ENCODE measurements around the gene STIM2. TPM values are rescaled to one million over a fixed set of nuclear protein-coding genes. Genes with fewer than 3 reads are reported as not detected.
A peak's percentile ranks its signal among the peaks of the same experiment; 100 is the strongest.

The STIM2 gene
- total and polyA plus RNA-seq, 2 donors, result 41.2 to 43.3 TPM

DNA sequence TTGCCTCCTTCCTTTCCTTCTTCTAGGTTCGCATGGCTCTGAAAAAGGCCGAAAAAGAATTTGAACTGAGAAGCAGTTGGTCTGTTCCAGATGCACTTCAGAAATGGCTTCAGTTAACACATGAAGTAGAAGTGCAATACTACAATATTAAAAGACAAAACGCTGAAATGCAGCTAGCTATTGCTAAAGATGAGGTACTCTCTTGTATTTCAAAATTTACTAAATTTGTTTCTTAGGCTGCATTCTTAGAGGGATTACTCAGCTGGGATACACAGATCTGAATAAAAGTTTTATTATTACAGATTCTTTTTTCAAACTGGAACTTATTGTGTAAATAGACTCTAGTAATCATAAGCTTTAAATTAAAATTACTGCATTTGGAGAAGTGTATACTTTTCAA, 146.9 kb downstream of the STIM2 start:
- whole genome bisulfite sequencing, result 97% methylated on average over 3 of the region's 3 CpGs
- Histone ChIP-seq H3K27ac (ENCODE audit: low read depth in 1 of 2, low read length in 1 of 2) (no peak overlapping the region), H3K27me3 (ENCODE audit: control insufficient read depth in 2 of 2, insufficient read depth in 1 of 2, low read length in 1 of 2) (no peaks in the 10 kb centered on the region), H3K36me3 (ENCODE audit: control insufficient read depth in 2 of 2, insufficient read depth in 2 of 2, low read length in 1 of 2) (peaks cover 4 to 15% of the 10 kb centered on the region in 2 donors), H3K9me3 (ENCODE audit: control insufficient read depth in 2 of 2, insufficient read depth in 1 of 2, low read length in 1 of 2) (no peaks in the 10 kb centered on the region), H3K4me1 (ENCODE audit: control insufficient read depth in 2 of 2, insufficient read depth in 2 of 2, low read length in 2 of 2) (no peaks in the 10 kb centered on the region), H3K4me3 (ENCODE audit: low read length in 2 of 2) (no peak overlapping the region)
- no peak for DNase-seq (ENCODE audit: low read depth in 6 of 9, low spot score in 9 of 9)

DNA sequence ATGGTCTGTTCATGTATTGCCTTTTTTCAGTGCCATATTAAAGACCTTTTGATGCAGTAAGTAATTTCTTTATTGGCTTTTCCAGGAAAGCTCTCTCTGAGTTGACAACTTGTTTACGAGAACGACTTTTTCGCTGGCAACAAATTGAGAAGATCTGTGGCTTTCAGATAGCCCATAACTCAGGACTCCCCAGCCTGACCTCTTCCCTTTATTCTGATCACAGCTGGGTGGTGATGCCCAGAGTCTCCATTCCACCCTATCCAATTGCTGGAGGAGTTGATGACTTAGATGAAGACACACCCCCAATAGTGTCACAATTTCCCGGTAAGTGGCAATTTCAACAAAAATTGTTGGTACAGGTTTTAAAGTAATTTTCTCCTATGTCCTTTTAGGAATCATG, 148.0 kb downstream of the STIM2 start:
- no peak for DNase-seq (ENCODE audit: low read depth in 6 of 9, low spot score in 9 of 9)
- Histone ChIP-seq H3K4me3 (ENCODE audit: low read length in 2 of 2) (no peak overlapping the region), H3K27me3 (ENCODE audit: control insufficient read depth in 2 of 2, insufficient read depth in 1 of 2, low read length in 1 of 2) (no peaks in the 10 kb centered on the region), H3K27ac (ENCODE audit: low read depth in 1 of 2, low read length in 1 of 2) (no peak overlapping the region), H3K9me3 (ENCODE audit: control insufficient read depth in 2 of 2, insufficient read depth in 1 of 2, low read length in 1 of 2) (no peaks in the 10 kb centered on the region), H3K4me1 (ENCODE audit: control insufficient read depth in 2 of 2, insufficient read depth in 2 of 2, low read length in 2 of 2) (no peaks in the 10 kb centered on the region), H3K36me3 (ENCODE audit: control insufficient read depth in 2 of 2, insufficient read depth in 2 of 2, low read length in 1 of 2) (peaks cover 4 to 15% of the 10 kb centered on the region in 2 donors)
- 98% methylated on average over 4 of the region's 4 CpGs for WGBS

DNA sequence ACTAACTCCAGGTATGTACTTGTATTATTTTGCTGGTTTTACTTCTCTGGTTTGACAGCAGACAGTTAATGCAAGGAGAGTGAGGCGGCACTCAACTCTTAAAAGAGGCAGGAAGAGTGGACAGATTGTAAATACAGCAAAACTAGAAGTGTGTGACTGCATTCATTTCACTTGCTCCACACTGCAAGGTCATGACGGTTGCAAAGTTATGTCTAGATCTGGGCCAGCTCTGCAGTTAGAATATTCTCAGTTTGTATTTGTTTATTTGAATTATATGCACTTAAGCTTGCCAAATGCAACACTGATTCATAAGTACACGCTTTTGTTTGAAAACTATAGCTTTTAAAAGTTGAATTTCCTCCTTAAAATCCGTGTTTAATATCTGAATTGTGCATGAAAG, 148.9 kb downstream of the STIM2 start:
- H3K4me3 ChIP-seq (ENCODE audit: low read length in 2 of 2), result no peak overlapping the region
- H3K9me3 ChIP-seq (ENCODE audit: control insufficient read depth in 2 of 2, insufficient read depth in 1 of 2, low read length in 1 of 2), result no peaks in the 10 kb centered on the region
- WGBS, result 98% methylated on average over 4 of the region's 4 CpGs
- H3K27ac ChIP-seq (ENCODE audit: low read depth in 1 of 2, low read length in 1 of 2), result no peak overlapping the region
- H3K27me3 ChIP-seq (ENCODE audit: control insufficient read depth in 2 of 2, insufficient read depth in 1 of 2, low read length in 1 of 2), result no peaks in the 10 kb centered on the region
- peaks cover 4 to 12% of the 10 kb centered on the region in 2 donors for H3K36me3 ChIP-seq (ENCODE audit: control insufficient read depth in 2 of 2, insufficient read depth in 2 of 2, low read length in 1 of 2)
- no peaks in the 10 kb centered on the region for H3K4me1 ChIP-seq (ENCODE audit: control insufficient read depth in 2 of 2, insufficient read depth in 2 of 2, low read length in 2 of 2)
- no peak for DNase-seq (ENCODE audit: low read depth in 6 of 9, low spot score in 9 of 9)

DNA sequence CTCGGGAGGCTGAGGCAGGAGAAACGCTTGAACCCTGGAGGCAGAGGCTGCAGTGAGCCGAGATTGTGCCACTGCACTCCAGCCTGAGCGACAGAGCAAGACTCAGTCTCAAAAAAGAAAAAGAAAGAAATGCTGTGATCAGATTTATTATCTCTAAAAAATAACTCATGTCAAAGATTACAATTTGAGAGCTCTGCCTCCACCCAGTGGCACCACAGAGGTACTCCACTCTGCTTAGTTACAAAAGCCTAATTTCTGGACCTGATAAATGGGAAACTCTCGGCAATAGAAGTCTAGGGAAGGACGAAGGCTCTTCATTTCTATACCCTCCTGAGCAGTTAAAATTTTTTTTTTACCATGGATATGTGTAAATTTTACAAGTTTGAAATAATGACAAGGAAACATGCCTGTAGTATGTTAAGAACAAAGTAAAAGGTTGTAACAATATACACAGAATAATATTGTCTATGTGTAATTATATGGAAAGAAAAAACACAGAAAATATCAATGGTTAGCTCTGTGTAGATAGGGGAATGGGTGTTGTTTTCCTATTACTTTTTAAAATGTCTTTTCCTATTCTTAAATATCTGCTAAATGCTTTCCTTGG, 149.8 kb downstream of the STIM2 start:
- no peaks in the 10 kb centered on the region for H3K9me3 ChIP-seq (ENCODE audit: control insufficient read depth in 2 of 2, insufficient read depth in 1 of 2, low read length in 1 of 2)
- H3K36me3 ChIP-seq (ENCODE audit: control insufficient read depth in 2 of 2, insufficient read depth in 2 of 2, low read length in 1 of 2), result peaks cover 4 to 12% of the 10 kb centered on the region in 2 donors
- WGBS, result 70% methylated on average over 6 of the region's 6 CpGs
- H3K4me1 ChIP-seq (ENCODE audit: control insufficient read depth in 2 of 2, insufficient read depth in 2 of 2, low read length in 2 of 2), result no peaks in the 10 kb centered on the region
- H3K4me3 ChIP-seq (ENCODE audit: low read length in 2 of 2), result no peak overlapping the region
- H3K27me3 ChIP-seq (ENCODE audit: control insufficient read depth in 2 of 2, insufficient read depth in 1 of 2, low read length in 1 of 2), result no peaks in the 10 kb centered on the region
- DNase-seq (ENCODE audit: low read depth in 6 of 9, low spot score in 9 of 9), result peak in 6 of 9 donors; percentile 21 to 62 (median 31)
- H3K27ac ChIP-seq (ENCODE audit: low read depth in 1 of 2, low read length in 1 of 2), result no peak overlapping the region

DNA sequence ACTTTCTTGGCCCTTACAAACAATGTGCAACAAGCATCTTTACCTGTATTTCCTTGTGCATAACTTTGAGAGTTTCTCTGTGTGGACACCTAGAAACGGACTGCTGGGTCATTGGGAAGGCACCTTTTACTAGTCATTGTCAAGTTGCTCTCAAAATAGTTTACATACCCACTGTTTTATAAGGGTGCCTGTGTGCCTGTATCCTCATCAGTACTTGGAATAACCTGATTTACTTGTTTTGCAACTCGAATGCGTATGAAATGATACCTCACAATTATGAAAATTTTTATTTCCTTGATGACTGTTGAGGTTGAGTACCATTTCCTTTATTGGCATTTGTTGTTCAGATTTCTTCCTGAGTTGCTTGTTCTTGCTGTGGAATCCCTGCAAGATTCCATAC, 150.8 kb downstream of the STIM2 start:
- H3K27ac ChIP-seq (ENCODE audit: low read depth in 1 of 2, low read length in 1 of 2), result no peak overlapping the region
- 97% methylated on average over 3 of the region's 3 CpGs for WGBS
- no peaks in the 10 kb centered on the region for H3K4me1 ChIP-seq (ENCODE audit: control insufficient read depth in 2 of 2, insufficient read depth in 2 of 2, low read length in 2 of 2)
- peaks cover 4 to 12% of the 10 kb centered on the region in 2 donors for H3K36me3 ChIP-seq (ENCODE audit: control insufficient read depth in 2 of 2, insufficient read depth in 2 of 2, low read length in 1 of 2)
- H3K9me3 ChIP-seq (ENCODE audit: control insufficient read depth in 2 of 2, insufficient read depth in 1 of 2, low read length in 1 of 2), result no peaks in the 10 kb centered on the region
- no peak for DNase-seq (ENCODE audit: low read depth in 6 of 9, low spot score in 9 of 9)
- no peak overlapping the region for H3K4me3 ChIP-seq (ENCODE audit: low read length in 2 of 2)
- no peaks in the 10 kb centered on the region for H3K27me3 ChIP-seq (ENCODE audit: control insufficient read depth in 2 of 2, insufficient read depth in 1 of 2, low read length in 1 of 2)

DNA sequence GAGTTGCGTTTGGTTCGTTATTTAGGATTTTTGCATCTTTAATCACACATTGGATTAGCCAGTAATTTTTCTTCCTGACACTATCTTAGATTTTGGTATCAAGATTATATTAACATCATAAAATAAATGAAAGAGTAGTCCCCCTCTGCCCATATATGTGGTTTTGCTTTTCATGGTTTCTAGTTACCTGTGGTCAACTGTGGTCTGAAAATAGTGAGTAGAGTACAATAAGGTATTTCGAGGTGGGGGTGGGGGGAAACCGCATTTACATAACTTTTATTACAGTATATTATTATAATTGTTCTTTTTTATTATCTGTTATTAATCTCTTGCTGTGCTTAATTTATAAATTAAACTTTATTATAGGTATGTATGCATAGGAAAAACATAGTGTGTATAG, 152.4 kb downstream of the STIM2 start:
- H3K27me3 ChIP-seq (ENCODE audit: control insufficient read depth in 2 of 2, insufficient read depth in 1 of 2, low read length in 1 of 2), result no peaks in the 10 kb centered on the region
- H3K4me1 ChIP-seq (ENCODE audit: control insufficient read depth in 2 of 2, insufficient read depth in 2 of 2, low read length in 2 of 2), result no peaks in the 10 kb centered on the region
- 93% methylated on average over 4 of the region's 4 CpGs for WGBS
- no peak for DNase-seq (ENCODE audit: low read depth in 6 of 9, low spot score in 9 of 9)
- peaks cover 11 to 14% of the 10 kb centered on the region in 2 donors for H3K36me3 ChIP-seq (ENCODE audit: control insufficient read depth in 2 of 2, insufficient read depth in 2 of 2, low read length in 1 of 2)
- no peak overlapping the region for H3K4me3 ChIP-seq (ENCODE audit: low read length in 2 of 2)
- H3K9me3 ChIP-seq (ENCODE audit: control insufficient read depth in 2 of 2, insufficient read depth in 1 of 2, low read length in 1 of 2), result no peaks in the 10 kb centered on the region
- no peak overlapping the region for H3K27ac ChIP-seq (ENCODE audit: low read depth in 1 of 2, low read length in 1 of 2)

DNA sequence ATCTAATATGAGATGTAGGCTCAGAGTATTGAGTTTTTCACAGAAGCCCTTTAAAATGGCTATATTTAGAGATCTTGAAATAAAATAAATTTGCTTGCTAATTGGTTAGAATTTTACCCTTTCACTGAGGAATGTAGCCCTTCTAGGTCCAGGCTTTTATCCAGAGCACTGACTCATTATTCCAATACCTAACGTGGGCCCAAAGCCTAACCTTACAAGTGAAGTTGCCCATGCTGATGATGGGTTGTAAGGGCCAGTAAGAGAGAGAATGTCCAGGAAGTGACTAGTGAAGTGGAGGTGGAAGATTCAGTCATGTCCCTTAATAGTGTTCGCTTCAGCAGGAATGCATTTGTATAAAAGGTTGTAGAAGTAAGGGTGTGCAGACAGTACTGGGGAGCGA, 155.9 kb downstream of the STIM2 start:
- Histone ChIP-seq H3K27ac (ENCODE audit: low read depth in 1 of 2, low read length in 1 of 2) (no peak overlapping the region), H3K36me3 (ENCODE audit: control insufficient read depth in 2 of 2, insufficient read depth in 2 of 2, low read length in 1 of 2) (peaks cover 14 to 21% of the 10 kb centered on the region in 2 donors), H3K4me3 (ENCODE audit: low read length in 2 of 2) (no peak overlapping the region), H3K4me1 (ENCODE audit: control insufficient read depth in 2 of 2, insufficient read depth in 2 of 2, low read length in 2 of 2) (no peaks in the 10 kb centered on the region), H3K9me3 (ENCODE audit: control insufficient read depth in 2 of 2, insufficient read depth in 1 of 2, low read length in 1 of 2) (no peaks in the 10 kb centered on the region), H3K27me3 (ENCODE audit: control insufficient read depth in 2 of 2, insufficient read depth in 1 of 2, low read length in 1 of 2) (no peaks in the 10 kb centered on the region)
- DNase-seq (ENCODE audit: low read depth in 6 of 9, low spot score in 9 of 9), result no peak
- 98% methylated on average over 3 of the region's 3 CpGs for WGBS

DNA sequence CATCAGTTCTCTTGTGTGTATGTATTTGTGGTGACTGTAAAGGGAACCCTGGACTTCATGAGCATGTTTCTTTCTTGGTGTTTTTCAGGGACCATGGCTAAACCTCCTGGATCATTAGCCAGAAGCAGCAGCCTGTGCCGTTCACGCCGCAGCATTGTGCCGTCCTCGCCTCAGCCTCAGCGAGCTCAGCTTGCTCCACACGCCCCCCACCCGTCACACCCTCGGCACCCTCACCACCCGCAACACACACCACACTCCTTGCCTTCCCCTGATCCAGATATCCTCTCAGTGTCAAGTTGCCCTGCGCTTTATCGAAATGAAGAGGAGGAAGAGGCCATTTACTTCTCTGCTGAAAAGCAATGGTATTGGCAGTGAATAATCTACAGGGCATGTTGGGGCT, 157.0 kb downstream of the STIM2 start:
- DNase-seq (ENCODE audit: low read depth in 6 of 9, low spot score in 9 of 9), result no peak
- no peaks in the 10 kb centered on the region for H3K9me3 ChIP-seq (ENCODE audit: control insufficient read depth in 2 of 2, insufficient read depth in 1 of 2, low read length in 1 of 2)
- 97% methylated on average over 12 of the region's 12 CpGs for WGBS

DNA sequence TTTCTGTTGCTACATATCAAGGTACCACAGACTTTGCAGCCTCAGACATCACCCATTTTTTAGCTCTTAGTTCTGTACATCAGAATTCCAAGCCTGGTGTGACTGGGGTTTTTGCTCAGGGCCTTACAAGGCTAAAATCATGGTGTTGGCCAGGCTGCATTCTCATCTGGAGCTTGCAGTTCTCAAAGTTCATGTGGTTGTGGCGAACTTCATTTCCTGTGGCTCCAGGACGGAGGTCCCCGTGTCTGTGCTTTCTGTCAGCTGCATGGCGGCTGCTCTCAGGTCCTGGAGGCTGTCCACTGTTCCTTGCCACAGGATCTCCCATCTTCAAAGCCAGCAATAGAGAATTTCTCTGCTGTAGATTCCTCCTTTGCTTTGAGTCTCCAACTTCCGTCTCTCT, 157.4 kb downstream of the STIM2 start:
- Histone ChIP-seq H3K9me3 (ENCODE audit: control insufficient read depth in 2 of 2, insufficient read depth in 1 of 2, low read length in 1 of 2) (no peaks in the 10 kb centered on the region), H3K27me3 (ENCODE audit: control insufficient read depth in 2 of 2, insufficient read depth in 1 of 2, low read length in 1 of 2) (no peaks in the 10 kb centered on the region), H3K4me1 (ENCODE audit: control insufficient read depth in 2 of 2, insufficient read depth in 2 of 2, low read length in 2 of 2) (no peaks in the 10 kb centered on the region), H3K27ac (ENCODE audit: low read depth in 1 of 2, low read length in 1 of 2) (no peak overlapping the region), H3K36me3 (ENCODE audit: control insufficient read depth in 2 of 2, insufficient read depth in 2 of 2, low read length in 1 of 2) (peaks cover 19 to 29% of the 10 kb centered on the region in 2 donors), H3K4me3 (ENCODE audit: low read length in 2 of 2) (no peak overlapping the region)
- 67% methylated on average over 5 of the region's 5 CpGs for WGBS
- DNase-seq (ENCODE audit: low read depth in 6 of 9, low spot score in 9 of 9), result peak in 1 of 9 donors; percentile 15

More for the DNA sequence above, 157.0 kb downstream of the STIM2 start:
- H3K4me1 ChIP-seq (ENCODE audit: control insufficient read depth in 2 of 2, insufficient read depth in 2 of 2, low read length in 2 of 2), result no peaks in the 10 kb centered on the region
- no peak overlapping the region for H3K27ac ChIP-seq (ENCODE audit: low read depth in 1 of 2, low read length in 1 of 2)
- H3K36me3 ChIP-seq (ENCODE audit: control insufficient read depth in 2 of 2, insufficient read depth in 2 of 2, low read length in 1 of 2), result peaks cover 15 to 25% of the 10 kb centered on the region in 2 donors
- H3K27me3 ChIP-seq (ENCODE audit: control insufficient read depth in 2 of 2, insufficient read depth in 1 of 2, low read length in 1 of 2), result no peaks in the 10 kb centered on the region
- H3K4me3 ChIP-seq (ENCODE audit: low read length in 2 of 2), result no peak overlapping the region
